ENCODE results near the gene FBN1. TPM values are rescaled to one million over a fixed set of nuclear protein-coding genes. Genes with fewer than 3 reads are reported as not detected.

FBN1 gene
- total RNA-seq, 4 donors from 2014 or later: 153 to 266 (median 203) TPM

DNA sequence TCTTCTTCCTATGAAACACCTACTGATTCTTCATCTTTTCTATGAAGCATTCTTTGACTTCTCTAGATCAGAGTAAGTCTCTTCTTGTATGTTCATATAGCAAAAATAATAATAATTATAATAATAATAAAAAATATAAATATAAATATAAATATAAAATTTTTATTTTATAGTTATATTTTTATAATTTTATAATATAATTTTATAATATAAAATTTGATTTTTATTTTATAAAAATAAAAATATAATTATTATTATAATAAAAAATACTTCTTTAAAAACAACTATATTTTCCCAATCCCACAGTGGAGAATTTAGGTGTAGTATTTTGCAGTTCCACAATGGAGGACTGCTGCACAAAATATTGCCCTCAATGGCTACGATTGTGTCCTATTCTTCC is 279.9 kb downstream of the FBN1 start:
- no peak for ATAC-seq
- H3K9me3 ChIP-seq: no peaks in the 10 kb centered on the region
- H3K4me1 ChIP-seq: no peaks in the 10 kb centered on the region
- H3K4me3 ChIP-seq: no peak overlapping the region
- H3K27ac ChIP-seq: no peak overlapping the region
- no peak for TF ChIP-seq EP300 (IDR thresholded peaks at IDR 0.05)
- TF ChIP-seq, protein P1, sequence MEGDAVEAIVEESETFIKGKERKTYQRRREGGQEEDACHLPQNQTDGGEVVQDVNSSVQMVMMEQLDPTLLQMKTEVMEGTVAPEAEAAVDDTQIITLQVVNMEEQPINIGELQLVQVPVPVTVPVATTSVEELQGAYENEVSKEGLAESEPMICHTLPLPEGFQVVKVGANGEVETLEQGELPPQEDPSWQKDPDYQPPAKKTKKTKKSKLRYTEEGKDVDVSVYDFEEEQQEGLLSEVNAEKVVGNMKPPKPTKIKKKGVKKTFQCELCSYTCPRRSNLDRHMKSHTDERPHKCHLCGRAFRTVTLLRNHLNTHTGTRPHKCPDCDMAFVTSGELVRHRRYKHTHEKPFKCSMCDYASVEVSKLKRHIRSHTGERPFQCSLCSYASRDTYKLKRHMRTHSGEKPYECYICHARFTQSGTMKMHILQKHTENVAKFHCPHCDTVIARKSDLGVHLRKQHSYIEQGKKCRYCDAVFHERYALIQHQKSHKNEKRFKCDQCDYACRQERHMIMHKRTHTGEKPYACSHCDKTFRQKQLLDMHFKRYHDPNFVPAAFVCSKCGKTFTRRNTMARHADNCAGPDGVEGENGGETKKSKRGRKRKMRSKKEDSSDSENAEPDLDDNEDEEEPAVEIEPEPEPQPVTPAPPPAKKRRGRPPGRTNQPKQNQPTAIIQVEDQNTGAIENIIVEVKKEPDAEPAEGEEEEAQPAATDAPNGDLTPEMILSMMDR (IDR thresholded peaks at IDR 0.05): no peak
- no peak for TF ChIP-seq POLR2AphosphoS5 (IDR thresholded peaks at IDR 0.05)
- TF ChIP-seq POLR2A (IDR thresholded peaks at IDR 0.05): no peak
- 92 to 93% methylated on average over 1 of the region's 1 CpG for WGBS, 2 donors (ENCODE audit: low coverage in 1 of 2)
- no peaks in the 10 kb centered on the region for H3K36me3 ChIP-seq
- H3K27me3 ChIP-seq: no peaks in the 10 kb centered on the region

DNA sequence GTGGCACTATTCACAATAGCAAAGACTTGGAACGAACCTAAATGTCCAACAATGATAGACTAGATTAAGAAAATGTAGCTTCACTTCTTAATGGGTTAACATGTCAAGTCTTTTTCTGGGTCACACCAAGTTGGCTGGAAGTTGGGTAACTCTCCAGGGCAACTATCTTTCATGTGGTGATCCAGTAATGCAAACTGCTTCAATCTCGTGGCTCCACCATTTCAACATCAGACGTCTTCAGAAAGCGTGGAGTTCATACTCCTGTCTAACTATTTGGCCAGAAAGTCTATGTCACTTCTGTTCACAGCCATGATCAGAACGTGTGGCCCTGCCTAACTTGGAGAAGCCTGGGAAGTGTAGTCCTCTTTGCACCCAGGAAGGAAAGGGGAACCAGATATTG is 282.0 kb downstream of the FBN1 start:
- ATAC-seq: no peak

DNA sequence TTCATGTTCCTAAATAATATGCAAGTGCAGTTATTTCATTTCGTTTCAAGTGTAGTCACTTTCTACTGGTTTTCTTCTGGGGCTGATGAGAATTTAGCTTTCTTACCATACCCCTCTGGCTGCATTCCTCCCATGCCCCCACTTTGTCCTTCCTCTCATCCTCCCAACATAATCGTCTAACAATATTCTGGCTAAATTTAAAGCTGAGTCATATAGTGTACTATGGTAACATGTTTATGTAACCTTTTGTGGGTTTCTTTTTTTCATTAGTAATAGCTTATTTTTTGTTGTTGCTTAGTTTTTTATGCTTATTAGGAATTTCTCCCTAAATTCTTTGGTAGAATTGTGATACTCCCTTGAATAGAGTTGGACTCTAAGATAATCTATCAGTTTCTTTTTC is 283.8 kb downstream of the FBN1 start:
- Histone ChIP-seq H3K36me3 (no peaks in the 10 kb centered on the region), H3K27ac (no peak overlapping the region), H3K4me1 (peaks cover 0 to 11% (median 0%) of the 10 kb centered on the region in 3 donors), H3K27me3 (no peaks in the 10 kb centered on the region), H3K9me3 (no peaks in the 10 kb centered on the region), H3K4me3 (no peak overlapping the region)
- TF ChIP-seq, protein P1 (IDR thresholded peaks at IDR 0.05): no peak
- TF ChIP-seq EP300 (IDR thresholded peaks at IDR 0.05): no peak
- no peak for TF ChIP-seq POLR2A (IDR thresholded peaks at IDR 0.05)
- no peak for TF ChIP-seq POLR2AphosphoS5 (IDR thresholded peaks at IDR 0.05)
- 67% methylated on average over 2 of the region's 2 CpGs; no CpG with 5 or more reads in 1 of the 2 donors for WGBS, 2 donors (ENCODE audit: low coverage in 1 of 2)
- ATAC-seq: no peak

More for the DNA sequence above, 282.0 kb downstream of the FBN1 start:
- Histone ChIP-seq H3K4me3 (no peak overlapping the region), H3K36me3 (no peaks in the 10 kb centered on the region), H3K9me3 (no peaks in the 10 kb centered on the region), H3K4me1 (peaks cover 0 to 8% (median 0%) of the 10 kb centered on the region in 3 donors), H3K27ac (no peak overlapping the region), H3K27me3 (no peaks in the 10 kb centered on the region)
- no peak for TF ChIP-seq EP300 (IDR thresholded peaks at IDR 0.05)
- no peak for TF ChIP-seq POLR2AphosphoS5 (IDR thresholded peaks at IDR 0.05)
- TF ChIP-seq, protein P1 (IDR thresholded peaks at IDR 0.05): no peak
- TF ChIP-seq POLR2A (IDR thresholded peaks at IDR 0.05): no peak
- 53 to 100% methylated on average over 1 to 5 of the region's 5 CpGs for WGBS, 2 donors (ENCODE audit: low coverage in 1 of 2)

DNA sequence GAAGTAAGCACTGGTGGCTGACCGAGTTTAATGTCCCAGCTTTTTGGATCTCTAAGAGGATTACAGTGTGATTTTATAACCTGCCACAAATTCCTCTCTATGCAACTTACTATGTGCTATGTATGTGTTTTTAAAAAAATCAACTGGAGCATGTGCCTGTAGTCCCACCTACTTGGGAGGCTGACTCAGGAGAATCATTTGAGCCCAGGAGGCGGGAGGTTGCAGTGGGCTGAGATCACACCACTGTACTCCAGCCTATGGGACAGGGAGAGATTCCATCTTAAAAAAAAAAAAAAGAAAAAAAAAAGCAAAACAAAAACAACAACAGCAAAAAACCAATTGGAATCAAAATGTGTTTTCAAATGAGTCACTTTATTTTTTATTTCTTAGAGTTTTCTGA is 284.7 kb downstream of the FBN1 start:
- Histone ChIP-seq H3K27me3 (no peaks in the 10 kb centered on the region), H3K4me1 (peaks cover 0 to 11% (median 0%) of the 10 kb centered on the region in 3 donors), H3K9me3 (no peaks in the 10 kb centered on the region), H3K4me3 (no peak overlapping the region), H3K36me3 (no peaks in the 10 kb centered on the region), H3K27ac (no peak overlapping the region)
- no peak for TF ChIP-seq POLR2A (IDR thresholded peaks at IDR 0.05)
- TF ChIP-seq, protein P1 (IDR thresholded peaks at IDR 0.05): no peak
- TF ChIP-seq POLR2AphosphoS5 (IDR thresholded peaks at IDR 0.05): no peak
- no peak for TF ChIP-seq EP300 (IDR thresholded peaks at IDR 0.05)
- 75 to 82% methylated on average over 1 to 2 of the region's 2 CpGs for WGBS, 2 donors (ENCODE audit: low coverage in 1 of 2)
- no peak for ATAC-seq

Other genes starting within 250 kb of the FBN1 start
- gene CEP152, start 165.4 kb upstream of the FBN1 start, total RNA-seq: 1 to 10 TPM; 3.0 to 5.0 (median 3.9) TPM
- gene EID1, start 232.4 kb upstream of the FBN1 start, total RNA-seq: 100 to 1,000 TPM; 329 to 383 (median 335) TPM